Measurements from ENCODE around the gene PGP.

The PGP gene

DNA sequence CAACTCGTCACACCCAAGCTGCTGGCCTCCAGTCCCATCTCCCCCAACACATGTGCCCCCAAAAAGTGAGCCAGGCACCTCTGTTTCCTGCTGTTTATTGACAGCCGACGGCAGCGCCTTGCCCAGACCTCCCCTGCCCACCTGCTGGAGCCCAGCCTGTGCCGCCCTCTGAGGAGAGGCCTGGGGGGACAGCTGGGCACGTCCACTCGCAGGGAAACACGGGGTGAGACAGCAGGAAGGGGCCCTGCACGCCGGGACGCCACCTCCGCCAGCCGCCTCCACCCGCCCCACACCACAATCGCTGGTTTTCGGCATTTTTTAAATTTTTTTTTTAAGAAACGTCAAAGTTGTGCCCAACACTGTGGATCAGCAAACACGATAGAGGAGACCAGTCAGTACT is 37.5 kb downstream of the PGP start:
- no peak for TF ChIP-seq EZH2 (IDR thresholded peaks at IDR 0.05; ENCODE audit: borderline replicate concordance, low read depth, low read length, severe bottlenecking)
- Histone ChIP-seq H3K36me3 (ENCODE audit: insufficient read depth, low read length) (peaks cover 53% of the 10 kb centered on the region), H3K27ac (ENCODE audit: low read length) (no peak overlapping the region), H3K4me2 (ENCODE audit: insufficient read depth, low read length) (no peak overlapping the region), H3K27me3 (ENCODE audit: insufficient read depth, low read length, poor library complexity) (no peaks in the 10 kb centered on the region), H3K9me3 (ENCODE audit: insufficient read depth, low read length, severe bottlenecking) (no peaks in the 10 kb centered on the region), H3K79me2 (ENCODE audit: insufficient read depth, low read length) (no peaks in the 10 kb centered on the region), H3K4me1 (ENCODE audit: insufficient read depth, low read length) (no peaks in the 10 kb centered on the region), H3K4me3 (ENCODE audit: low read depth in 1 of 2, low read length in 2 of 2) (no peak overlapping the region), H4K20me1 (ENCODE audit: insufficient read depth, low read length) (peaks cover 4% of the 10 kb centered on the region; the same call in 1 of the 2 replicates), H3K9ac (ENCODE audit: low read depth, low read length) (no peak overlapping the region), H2AFZ (ENCODE audit: low read depth, low read length) (no peak overlapping the region)
- no peak for DNase-seq
- ATAC-seq (ENCODE audit: insufficient read depth, low read depth) = no peak

DNA sequence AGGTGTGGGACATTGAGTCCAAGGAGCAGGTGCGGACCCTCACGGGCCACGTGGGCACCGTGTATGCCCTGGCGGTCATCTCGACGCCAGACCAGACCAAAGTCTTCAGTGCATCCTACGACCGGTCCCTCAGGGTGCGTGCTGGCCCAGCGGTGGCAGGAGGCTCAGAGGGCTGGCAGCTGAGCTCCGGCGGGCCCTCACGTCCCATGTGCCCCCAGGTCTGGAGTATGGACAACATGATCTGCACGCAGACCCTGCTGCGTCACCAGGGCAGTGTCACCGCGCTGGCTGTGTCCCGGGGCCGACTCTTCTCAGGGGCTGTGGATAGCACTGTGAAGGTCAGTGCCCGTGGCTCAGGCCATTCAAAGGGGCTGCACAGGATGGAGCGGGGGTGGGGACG is 38.6 kb downstream of the PGP start:
- no peak for ATAC-seq (ENCODE audit: insufficient read depth, low read depth)
- no peak overlapping the region for H2AFZ ChIP-seq (ENCODE audit: low read depth, low read length)
- H3K4me2 ChIP-seq (ENCODE audit: insufficient read depth, low read length) = no peak overlapping the region

DNA sequence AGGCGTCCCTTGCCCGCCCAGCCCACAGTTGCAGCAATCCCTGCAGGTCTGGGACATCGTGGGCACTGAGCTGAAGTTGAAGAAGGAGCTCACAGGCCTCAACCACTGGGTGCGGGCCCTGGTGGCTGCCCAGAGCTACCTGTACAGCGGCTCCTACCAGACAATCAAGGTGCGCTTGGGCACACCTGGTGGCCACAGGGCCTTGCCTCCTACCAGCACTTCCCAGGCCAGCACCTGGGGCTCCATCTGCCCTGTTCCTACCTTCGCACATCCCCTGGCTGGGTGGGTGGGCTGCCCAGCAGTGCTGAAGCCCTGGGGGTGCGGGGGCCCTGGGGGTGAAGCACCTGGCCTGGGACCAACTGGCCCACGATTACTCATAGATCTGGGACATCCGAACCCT is 39.2 kb downstream of the PGP start:
- H3K27me3 ChIP-seq (ENCODE audit: insufficient read depth, low read length, poor library complexity) = no peaks in the 10 kb centered on the region
- ATAC-seq (ENCODE audit: insufficient read depth, low read depth) = no peak
- no peak overlapping the region for H3K4me3 ChIP-seq (ENCODE audit: low read depth in 1 of 2, low read length in 2 of 2)
- no peaks in the 10 kb centered on the region for H3K4me1 ChIP-seq (ENCODE audit: insufficient read depth, low read length)
- no peak for DNase-seq
- no peak overlapping the region for H3K27ac ChIP-seq (ENCODE audit: low read length)
- H3K9ac ChIP-seq (ENCODE audit: low read depth, low read length) = no peak overlapping the region
- H3K36me3 ChIP-seq (ENCODE audit: insufficient read depth, low read length) = peaks cover 65% of the 10 kb centered on the region
- no peaks in the 10 kb centered on the region for H3K79me2 ChIP-seq (ENCODE audit: insufficient read depth, low read length)
- no peak overlapping the region for H2AFZ ChIP-seq (ENCODE audit: low read depth, low read length)
- TF ChIP-seq, protein P1, sequence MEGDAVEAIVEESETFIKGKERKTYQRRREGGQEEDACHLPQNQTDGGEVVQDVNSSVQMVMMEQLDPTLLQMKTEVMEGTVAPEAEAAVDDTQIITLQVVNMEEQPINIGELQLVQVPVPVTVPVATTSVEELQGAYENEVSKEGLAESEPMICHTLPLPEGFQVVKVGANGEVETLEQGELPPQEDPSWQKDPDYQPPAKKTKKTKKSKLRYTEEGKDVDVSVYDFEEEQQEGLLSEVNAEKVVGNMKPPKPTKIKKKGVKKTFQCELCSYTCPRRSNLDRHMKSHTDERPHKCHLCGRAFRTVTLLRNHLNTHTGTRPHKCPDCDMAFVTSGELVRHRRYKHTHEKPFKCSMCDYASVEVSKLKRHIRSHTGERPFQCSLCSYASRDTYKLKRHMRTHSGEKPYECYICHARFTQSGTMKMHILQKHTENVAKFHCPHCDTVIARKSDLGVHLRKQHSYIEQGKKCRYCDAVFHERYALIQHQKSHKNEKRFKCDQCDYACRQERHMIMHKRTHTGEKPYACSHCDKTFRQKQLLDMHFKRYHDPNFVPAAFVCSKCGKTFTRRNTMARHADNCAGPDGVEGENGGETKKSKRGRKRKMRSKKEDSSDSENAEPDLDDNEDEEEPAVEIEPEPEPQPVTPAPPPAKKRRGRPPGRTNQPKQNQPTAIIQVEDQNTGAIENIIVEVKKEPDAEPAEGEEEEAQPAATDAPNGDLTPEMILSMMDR (IDR thresholded peaks at IDR 0.05; ENCODE audit: borderline replicate concordance, extremely low read depth, low read length, poor library complexity, severe bottlenecking) = no peak
- H4K20me1 ChIP-seq (ENCODE audit: insufficient read depth, low read length) = 0 out of 2 replicates have a peak, but pooled peaks cover 4% of the 10 kb centered on the region
- H3K4me2 ChIP-seq (ENCODE audit: insufficient read depth, low read length) = no peak overlapping the region
- no peaks in the 10 kb centered on the region for H3K9me3 ChIP-seq (ENCODE audit: insufficient read depth, low read length, severe bottlenecking)

More for the DNA sequence above, 38.6 kb downstream of the PGP start:
- Histone ChIP-seq H3K4me1 (ENCODE audit: insufficient read depth, low read length) (no peaks in the 10 kb centered on the region), H3K79me2 (ENCODE audit: insufficient read depth, low read length) (no peaks in the 10 kb centered on the region), H3K9ac (ENCODE audit: low read depth, low read length) (no peak overlapping the region), H3K27me3 (ENCODE audit: insufficient read depth, low read length, poor library complexity) (no peaks in the 10 kb centered on the region), H3K4me3 (ENCODE audit: low read depth in 1 of 2, low read length in 2 of 2) (no peak overlapping the region), H3K27ac (ENCODE audit: low read length) (no peak overlapping the region), H4K20me1 (ENCODE audit: insufficient read depth, low read length) (0 out of 2 replicates have a peak, but pooled peaks cover 4% of the 10 kb centered on the region), H3K9me3 (ENCODE audit: insufficient read depth, low read length, severe bottlenecking) (no peaks in the 10 kb centered on the region), H3K36me3 (ENCODE audit: insufficient read depth, low read length) (peaks cover 62% of the 10 kb centered on the region)
- TF ChIP-seq EZH2 (IDR thresholded peaks at IDR 0.05; ENCODE audit: borderline replicate concordance, low read depth, low read length, severe bottlenecking) = no peak
- TF ChIP-seq, protein P1 (IDR thresholded peaks at IDR 0.05; ENCODE audit: borderline replicate concordance, extremely low read depth, low read length, poor library complexity, severe bottlenecking) = no peak
- no peak for DNase-seq

DNA sequence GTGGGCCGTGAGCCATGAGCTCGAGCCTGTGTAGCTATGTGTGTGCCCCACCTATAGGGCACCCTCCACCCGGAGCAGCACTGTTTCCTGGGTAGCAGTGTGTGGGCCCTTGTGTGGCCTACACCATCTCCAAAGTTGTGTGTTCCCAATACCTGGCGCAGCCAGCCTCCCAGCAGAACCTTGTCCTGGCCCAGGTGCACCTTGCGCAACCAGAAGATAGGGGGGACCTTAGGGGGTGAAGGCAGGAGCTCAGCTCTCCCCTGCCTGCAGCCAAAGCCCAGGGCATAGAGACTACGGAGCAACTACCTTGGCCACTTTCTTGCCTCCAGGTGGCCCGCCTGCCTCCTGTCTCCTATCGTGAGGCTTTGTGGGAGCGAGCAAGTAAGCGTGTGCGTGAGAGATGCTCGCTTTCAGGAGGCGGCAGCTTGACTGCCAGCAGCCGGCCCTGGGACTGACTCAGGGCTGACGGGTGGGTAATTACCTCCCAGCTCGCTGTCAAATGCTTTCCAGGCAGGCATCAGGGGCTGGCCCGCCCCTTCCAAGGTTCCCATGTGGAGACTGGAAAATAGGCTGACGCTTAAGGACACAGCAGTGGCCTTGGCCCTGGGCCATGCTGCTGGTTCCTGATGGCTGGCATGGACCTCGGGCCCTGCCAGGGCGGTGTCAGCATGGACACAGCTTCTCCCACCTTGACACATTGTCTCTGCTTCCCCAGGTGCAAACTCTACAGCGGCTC is 40.1 kb downstream of the PGP start:
- Histone ChIP-seq H3K4me3 (ENCODE audit: low read depth in 1 of 2, low read length in 2 of 2) (no peak overlapping the region), H3K79me2 (ENCODE audit: insufficient read depth, low read length) (no peaks in the 10 kb centered on the region), H3K9ac (ENCODE audit: low read depth, low read length) (no peak overlapping the region), H3K4me1 (ENCODE audit: insufficient read depth, low read length) (no peaks in the 10 kb centered on the region), H3K9me3 (ENCODE audit: insufficient read depth, low read length, severe bottlenecking) (no peaks in the 10 kb centered on the region), H3K36me3 (ENCODE audit: insufficient read depth, low read length) (peaks cover 74% of the 10 kb centered on the region), H3K4me2 (ENCODE audit: insufficient read depth, low read length) (no peak overlapping the region), H2AFZ (ENCODE audit: low read depth, low read length) (no peak overlapping the region), H3K27ac (ENCODE audit: low read length) (no peak overlapping the region), H4K20me1 (ENCODE audit: insufficient read depth, low read length) (0 out of 2 replicates have a peak, but pooled peaks cover 4% of the 10 kb centered on the region), H3K27me3 (ENCODE audit: insufficient read depth, low read length, poor library complexity) (no peaks in the 10 kb centered on the region)
- DNase-seq (no peak), ATAC-seq (ENCODE audit: insufficient read depth, low read depth) (no peak)
- TF ChIP-seq EZH2 (IDR thresholded peaks at IDR 0.05; ENCODE audit: borderline replicate concordance, low read depth, low read length, severe bottlenecking) = no peak
- TF ChIP-seq, protein P1 (IDR thresholded peaks at IDR 0.05; ENCODE audit: borderline replicate concordance, extremely low read depth, low read length, poor library complexity, severe bottlenecking) = no peak

Data from DND-41 (cell line).